Globus pallidus (tissue), 1 donor: ENCODE results near the gene MYO5C.
"Not testable (repeated sequence)": the region's sequence is repeated elsewhere in the genome, so short reads cannot be mapped to it uniquely, and the experiment has no call there.

Experiments
- DNase-seq: peaks from one replicate; pipeline ENCODE4 v3.0.0-alpha.2; 2015; ENCODE audit warnings: low spot score

MYO5C gene

GRCh38 chr15:52308446-52309153 lies 13.0 kb upstream of the MYO5C start:
- no peak for DNase-seq

GRCh38 chr15:52307847-52308246 lies 12.2 kb upstream of the MYO5C start:
- DNase-seq, result no peak

GRCh38 chr15:52306270-52306669 lies 10.7 kb upstream of the MYO5C start:
- DNase-seq, result no peak

GRCh38 chr15:52303093-52303772 lies 7.6 kb upstream of the MYO5C start:
- DNase-seq, result no peak

- no peak for DNase-seq
Observed at GRCh38 chr15:52301265-52301847, 5.8 kb upstream of the MYO5C start.

GRCh38 chr15:52294881-52295420 lies 653 bp downstream of the MYO5C start:
- no peak for DNase-seq

- no peak for DNase-seq
Observed at GRCh38 chr15:52292780-52293392, 2.7 kb downstream of the MYO5C start.

GRCh38 chr15:52291204-52291603 lies 4.4 kb downstream of the MYO5C start:
- no peak for DNase-seq

- DNase-seq, result no peak
Observed at GRCh38 chr15:52290800-52291199, 4.8 kb downstream of the MYO5C start.

GRCh38 chr15:52290329-52290728 lies 5.3 kb downstream of the MYO5C start:
- no peak for DNase-seq

GRCh38 chr15:52289629-52290081 lies 5.9 kb downstream of the MYO5C start:
- DNase-seq, result peak; percentile 43

GRCh38 chr15:52288986-52289385 lies 6.6 kb downstream of the MYO5C start:
- DNase-seq, result no peak

GRCh38 chr15:52288051-52288942 lies 7.3 kb downstream of the MYO5C start:
- no peak for DNase-seq

- no peak for DNase-seq
Observed at GRCh38 chr15:52287114-52287513, 8.5 kb downstream of the MYO5C start.

GRCh38 chr15:52285941-52286340 lies 9.7 kb downstream of the MYO5C start:
- DNase-seq, result not testable (repeated sequence)

- no peak for DNase-seq
Observed at GRCh38 chr15:52284164-52284563, 11.4 kb downstream of the MYO5C start.

- DNase-seq, result no peak
Observed at GRCh38 chr15:52283281-52283680, 12.3 kb downstream of the MYO5C start.

- DNase-seq, result no peak
Observed at GRCh38 chr15:52282418-52282817, 13.2 kb downstream of the MYO5C start.

- DNase-seq, result no peak
Observed at GRCh38 chr15:52281085-52282035, 14.2 kb downstream of the MYO5C start.
